SK-N-SH (cell line): ENCODE results near the gene ARHGEF11. TPM values are rescaled to one million over a fixed set of nuclear protein-coding genes. Genes with fewer than 3 reads are reported as not detected.

Experiments used
- CTCF ChIA-PET: fragments of 300-600, 350-600 bp; formaldehyde crosslinking; extraction: SDS; loops from one replicate; lab custom pipeline; 2021; lab: Yijun Ruan, JAX
- POLR2A ChIA-PET: fragments of 350-600 bp; sonication (Branson Sonifier 250); formaldehyde crosslinking; extraction: SDS; loops from one replicate; lab custom pipeline; 2020; ENCODE audit warnings: antibody characterized with exemption, inconsistent platforms; lab: Yijun Ruan, JAX
- DNase-seq: peaks from one replicate; pipeline ENCODE4 v3.0.0; 2012
- H2AFZ ChIP-seq: fragments of 200-600 bp; sonication (generic); 2 replicates; pipeline ENCODE4 v1.8.1; 2016; ENCODE audit warnings: antibody characterized with exemption, mild to moderate bottlenecking, low read depth
- H3F3A ChIP-seq: fragments of 200-600 bp; sonication (generic); replicated peaks from 2 replicates; pipeline ENCODE3; 2016; ENCODE audit warnings: antibody characterized with exemption, mild to moderate bottlenecking; ENCODE audit not compliant: insufficient read depth
- H3K27ac ChIP-seq, 2 experiments: fragments of 200-500 bp in 1 of 2; fragments of 200-600 bp in 1 of 2; sonication (Bioruptor generic) in 1 of 2; sonication (generic), shearing (Covaris generic) in 1 of 2; 2 replicates each; pipeline versions ENCODE4 v1.5.1 to v1.6.1; 2014 to 2016; ENCODE audit warnings: low read depth in 2 of 2, inconsistent platforms in 1 of 2, low read length in 1 of 2, mild to moderate bottlenecking in 1 of 2, mixed read lengths in 1 of 2
- H3K27me3 ChIP-seq: fragments of 200-600 bp; sonication (generic), shearing (Covaris generic); 2 replicates; pipeline ENCODE4 v1.6.1; 2016; ENCODE audit warnings: mixed run types; ENCODE audit not compliant: insufficient read depth
- H3K36me3 ChIP-seq, 2 experiments: fragments of 200-500 bp in 1 of 2; fragments of 200-600 bp in 1 of 2; sonication (Bioruptor generic) in 1 of 2; sonication (generic) in 1 of 2; replicated peaks in 1 of 2; 2 replicates each; pipeline versions ENCODE3 to v1.5.1; 2014 to 2016; ENCODE audit warnings: low read length in 1 of 2, mild to moderate bottlenecking in 1 of 2; ENCODE audit not compliant: insufficient read depth in 2 of 2, control insufficient read depth in 1 of 2
- H3K4me1 ChIP-seq, 2 experiments: fragments of 200-500 bp in 1 of 2; fragments of 200-600 bp in 1 of 2; sonication (Bioruptor generic) in 1 of 2; sonication (generic), shearing (Covaris generic) in 1 of 2; 2 replicates each; pipeline versions ENCODE4 v1.5.1 to v1.6.1; 2014 to 2016; ENCODE audit warnings: low read depth in 1 of 2, low read length in 1 of 2, mixed run types in 1 of 2; ENCODE audit not compliant: insufficient read depth in 2 of 2, control insufficient read depth in 1 of 2
- H3K4me2 ChIP-seq: fragments of 200-600 bp; sonication (generic), shearing (Covaris generic); 2 replicates; pipeline ENCODE4 v1.6.1; 2017; ENCODE audit warnings: mixed run types
- H3K4me3 ChIP-seq, 2 experiments: fragments of 200-500 bp in 1 of 2; fragments of 200-600 bp in 1 of 2; sonication (Bioruptor generic) in 1 of 2; sonication (generic), shearing (Covaris generic) in 1 of 2; 2 replicates each; pipeline versions ENCODE4 v1.5.1 to v1.8.1; 2014 to 2016; ENCODE audit warnings: low read depth in 2 of 2, inconsistent platforms in 1 of 2, low read length in 1 of 2, mild to moderate bottlenecking in 1 of 2, mixed read lengths in 1 of 2, moderate library complexity in 1 of 2
- H3K79me2 ChIP-seq: fragments of 200-600 bp; sonication (generic); 2 replicates; pipeline ENCODE4 v1.8.1; 2017; ENCODE audit warnings: mild to moderate bottlenecking; ENCODE audit not compliant: insufficient read depth
- H3K9ac ChIP-seq: fragments of 200-600 bp; sonication (generic); 2 replicates; pipeline ENCODE4 v1.6.1; 2017; ENCODE audit warnings: mixed run types
- H3K9me2 ChIP-seq: fragments of 200-600 bp; sonication (generic); 2 replicates; pipeline ENCODE4 v1.6.1; 2017; ENCODE audit warnings: mixed run types
- H3K9me3 ChIP-seq: fragments of 200-600 bp; sonication (generic); 2 replicates; pipeline ENCODE4 v1.6.1; 2017; ENCODE audit warnings: mixed run types, mild to moderate bottlenecking, moderate library complexity
- H4K20me1 ChIP-seq: fragments of 200-600 bp; sonication (generic); 2 replicates; pipeline ENCODE4 v1.6.1; 2017; ENCODE audit warnings: mild to moderate bottlenecking, mixed run types; ENCODE audit not compliant: insufficient read depth
- CTCF ChIP-seq: fragments of 200-600 bp; sonication (generic); IDR thresholded peaks from 2 replicates; pipeline ENCODE4 v1.6.1; 2017; ENCODE audit warnings: antibody characterized with exemption, mild to moderate bottlenecking, moderate library complexity
- ELF1 ChIP-seq: IDR thresholded peaks from 2 replicates; pipeline ENCODE4 v1.4.0; 2012
- EP300 ChIP-seq, 2 experiments: IDR thresholded peaks; 2 replicates each; pipeline versions ENCODE4 v1.4.0 to v1.6.1; 2012; ENCODE audit warnings: borderline replicate concordance in 1 of 2, low read depth in 1 of 2, low read length in 1 of 2
- GATA2 ChIP-seq: sonication (generic); formaldehyde crosslinking; IDR thresholded peaks from 2 replicates; pipeline ENCODE4 v1.5.0; 2020; ENCODE audit warnings: mild to moderate bottlenecking, missing genetic modification reagents
- MEF2A ChIP-seq: IDR thresholded peaks from 2 replicates; pipeline ENCODE4 v1.4.0; 2012; ENCODE audit warnings: low read depth, borderline replicate concordance
- NFIC ChIP-seq: IDR thresholded peaks from 2 replicates; pipeline ENCODE4 v1.4.0; 2012; ENCODE audit warnings: borderline replicate concordance
- NRF1 ChIP-seq: IDR thresholded peaks from 2 replicates; pipeline ENCODE4 v1.6.1; 2012; ENCODE audit warnings: low read depth, mild to moderate bottlenecking, low read length
- REST ChIP-seq: IDR thresholded peaks from 2 replicates; pipeline ENCODE4 v1.6.1; 2012; ENCODE audit warnings: mild to moderate bottlenecking, low read depth, low read length, moderate library complexity
- RFX5 ChIP-seq: IDR thresholded peaks from 2 replicates; pipeline ENCODE4 v1.6.1; 2012; ENCODE audit warnings: mild to moderate bottlenecking, improper control_type of control experiment, low read length
- RXRA ChIP-seq: IDR thresholded peaks from 2 replicates; pipeline ENCODE4 v1.4.0; 2012; ENCODE audit warnings: low read depth, mild to moderate bottlenecking, borderline replicate concordance
- TCF12 ChIP-seq: IDR thresholded peaks from 2 replicates; pipeline ENCODE4 v1.4.0; 2012
- TEAD4 ChIP-seq: IDR thresholded peaks from 2 replicates; pipeline ENCODE4 v1.4.0; 2012; ENCODE audit warnings: mild to moderate bottlenecking, borderline replicate concordance; ENCODE audit not compliant: insufficient read depth
- YY1 ChIP-seq: IDR thresholded peaks from 2 replicates; pipeline ENCODE4 v1.4.0; 2012; ENCODE audit warnings: low read depth, mild to moderate bottlenecking
- WGBS: methylation state at CpG from one replicate; pipeline ENCODE4 v1.1.6; 2017; ENCODE audit warnings: low lambda C conversion rate; 5-methylcytosine and 5-hydroxymethylcytosine counted together
- polyA plus RNA-seq, 3 experiments: library from polyadenylated mRNA; depleted of rRNA; stranded (reverse); fragments of >200 nt; gene quantifications; 2 replicates each; pipeline ENCODE4 v1.2.3, GENCODE V29; 2012
- TF ChIP-seq, protein P1 (sequence below): IDR thresholded peaks from 2 replicates; pipeline ENCODE4 v1.4.0; 2012; ENCODE audit warnings: low read depth
- TF ChIP-seq, protein P2 (sequence below): IDR thresholded peaks from 2 replicates; pipeline ENCODE4; 2012
- TF ChIP-seq, protein P3 (sequence below): IDR thresholded peaks from 2 replicates; pipeline ENCODE4 v1.4.0; 2012; ENCODE audit warnings: low read depth, borderline replicate concordance

ARHGEF11 gene
- polyA plus RNA-seq, 1 of the 3 experiments (the other 2 are of a cell fraction) = 19.0 TPM

DNA sequence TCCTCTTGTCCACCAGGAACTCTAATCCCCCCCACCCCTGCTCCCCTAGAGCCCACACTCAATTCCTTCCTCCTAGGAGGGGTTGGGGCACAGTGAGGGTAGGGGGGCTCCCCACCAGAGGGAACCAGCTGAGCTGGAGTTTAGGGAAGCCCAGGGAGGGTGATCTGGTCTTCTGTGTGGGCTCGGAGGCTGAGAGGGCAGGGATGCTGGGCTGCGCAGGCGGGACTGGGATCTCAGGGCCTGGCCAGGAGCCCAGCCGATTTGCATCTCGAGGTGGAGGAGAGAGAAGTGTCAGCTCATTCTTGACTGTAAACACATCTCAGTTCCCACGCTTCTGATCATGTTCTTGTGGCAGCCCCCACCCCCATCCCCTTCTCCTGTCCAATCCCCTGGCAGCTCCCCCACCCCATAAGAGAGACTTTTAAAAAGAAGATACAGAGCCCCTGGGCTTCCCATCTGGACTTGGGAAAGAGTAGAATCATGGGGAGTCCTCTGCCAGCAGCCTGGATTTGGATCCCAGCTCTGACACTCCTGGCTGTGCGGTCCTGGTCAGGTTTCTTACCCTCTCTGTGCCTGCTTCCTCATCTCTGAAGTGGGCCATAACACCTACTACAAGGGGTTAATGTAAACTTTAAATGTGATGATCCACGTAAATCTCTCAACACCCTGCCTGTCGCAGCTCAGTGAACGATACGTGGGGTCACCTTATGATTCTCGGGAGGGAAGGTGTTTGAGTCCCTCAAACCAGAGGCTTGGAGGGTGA is 145.4 kb downstream of the ARHGEF11 start:
- no peaks in the 10 kb centered on the region for H3K27me3 ChIP-seq
- H3K4me3 ChIP-seq = no peak overlapping the region
- 93% methylated on average over 10 of the region's 12 CpGs for WGBS
- H2AFZ ChIP-seq = no peak overlapping the region
- H3F3A ChIP-seq = peaks cover 23% of the 10 kb centered on the region
- POLR2A ChIA-PET = interaction anchor here (1.0 kb wide), 1 partner anchor 14 kb away, joined by 3 read pairs; no protein-coding TSS in a partner anchor
- no peaks in the 10 kb centered on the region for H3K9me2 ChIP-seq
- no peaks in the 10 kb centered on the region for H4K20me1 ChIP-seq
- no peak overlapping the region for H3K4me2 ChIP-seq
- no peaks in the 10 kb centered on the region for H3K9me3 ChIP-seq
- no peak for DNase-seq
- TF ChIP-seq RXRA (no peak), YY1 (no peak), RFX5 (no peak), TCF12 (no peak), CTCF (no peak), MEF2A (no peak), GATA2 (no peak), NRF1 (no peak), ELF1 (no peak), REST (no peak), NFIC (no peak), TEAD4 (no peak), EP300 (IDR thresholded peaks at IDR 0.05; ENCODE audit: borderline replicate concordance in 1 of 2, low read depth in 1 of 2, low read length in 1 of 2) (no peak)
- TF ChIP-seq, protein P1, sequence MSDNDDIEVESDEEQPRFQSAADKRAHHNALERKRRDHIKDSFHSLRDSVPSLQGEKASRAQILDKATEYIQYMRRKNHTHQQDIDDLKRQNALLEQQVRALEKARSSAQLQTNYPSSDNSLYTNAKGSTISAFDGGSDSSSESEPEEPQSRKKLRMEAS = no peak
- TF ChIP-seq, protein P2, sequence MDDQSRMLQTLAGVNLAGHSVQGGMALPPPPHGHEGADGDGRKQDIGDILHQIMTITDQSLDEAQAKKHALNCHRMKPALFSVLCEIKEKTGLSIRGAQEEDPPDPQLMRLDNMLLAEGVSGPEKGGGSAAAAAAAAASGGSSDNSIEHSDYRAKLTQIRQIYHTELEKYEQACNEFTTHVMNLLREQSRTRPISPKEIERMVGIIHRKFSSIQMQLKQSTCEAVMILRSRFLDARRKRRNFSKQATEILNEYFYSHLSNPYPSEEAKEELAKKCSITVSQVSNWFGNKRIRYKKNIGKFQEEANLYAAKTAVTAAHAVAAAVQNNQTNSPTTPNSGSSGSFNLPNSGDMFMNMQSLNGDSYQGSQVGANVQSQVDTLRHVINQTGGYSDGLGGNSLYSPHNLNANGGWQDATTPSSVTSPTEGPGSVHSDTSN = no peak
- TF ChIP-seq, protein P3, sequence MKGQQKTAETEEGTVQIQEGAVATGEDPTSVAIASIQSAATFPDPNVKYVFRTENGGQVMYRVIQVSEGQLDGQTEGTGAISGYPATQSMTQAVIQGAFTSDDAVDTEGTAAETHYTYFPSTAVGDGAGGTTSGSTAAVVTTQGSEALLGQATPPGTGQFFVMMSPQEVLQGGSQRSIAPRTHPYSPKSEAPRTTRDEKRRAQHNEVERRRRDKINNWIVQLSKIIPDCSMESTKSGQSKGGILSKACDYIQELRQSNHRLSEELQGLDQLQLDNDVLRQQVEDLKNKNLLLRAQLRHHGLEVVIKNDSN = no peak
- TF ChIP-seq, all 33 proteins: peak for 0
- peaks cover 38 to 55% of the 10 kb centered on the region in 2 experiments; a peak in 3 of 4 replicates for H3K4me1 ChIP-seq
- H3K36me3 ChIP-seq = no peaks in the 10 kb centered on the region
- no peak overlapping the region for H3K27ac ChIP-seq
- no peak overlapping the region for H3K9ac ChIP-seq
- CTCF ChIA-PET = interaction anchor here (1.3 to 9.4 kb wide), 6 partner anchors 9 to 174 kb away, joined by 4 to 110 read pairs (median 24); partner anchors contain the start of gene PEAR1
- H3K79me2 ChIP-seq = no peaks in the 10 kb centered on the region
